ENCODE data around the gene RNF225.
"Not testable (repeated sequence)": the region's sequence is repeated elsewhere in the genome, so short reads cannot be mapped to it uniquely, and the experiment has no call there.

Gene RNF225

GRCh38 chr19:58395220-58395978 lies at the start of gene RNF225:
RNF225 (plus strand) TSS chr19:58395656; CDS start chr19:58396090, 434 bp downstream.
- DNase-seq, result no peak

DNA sequence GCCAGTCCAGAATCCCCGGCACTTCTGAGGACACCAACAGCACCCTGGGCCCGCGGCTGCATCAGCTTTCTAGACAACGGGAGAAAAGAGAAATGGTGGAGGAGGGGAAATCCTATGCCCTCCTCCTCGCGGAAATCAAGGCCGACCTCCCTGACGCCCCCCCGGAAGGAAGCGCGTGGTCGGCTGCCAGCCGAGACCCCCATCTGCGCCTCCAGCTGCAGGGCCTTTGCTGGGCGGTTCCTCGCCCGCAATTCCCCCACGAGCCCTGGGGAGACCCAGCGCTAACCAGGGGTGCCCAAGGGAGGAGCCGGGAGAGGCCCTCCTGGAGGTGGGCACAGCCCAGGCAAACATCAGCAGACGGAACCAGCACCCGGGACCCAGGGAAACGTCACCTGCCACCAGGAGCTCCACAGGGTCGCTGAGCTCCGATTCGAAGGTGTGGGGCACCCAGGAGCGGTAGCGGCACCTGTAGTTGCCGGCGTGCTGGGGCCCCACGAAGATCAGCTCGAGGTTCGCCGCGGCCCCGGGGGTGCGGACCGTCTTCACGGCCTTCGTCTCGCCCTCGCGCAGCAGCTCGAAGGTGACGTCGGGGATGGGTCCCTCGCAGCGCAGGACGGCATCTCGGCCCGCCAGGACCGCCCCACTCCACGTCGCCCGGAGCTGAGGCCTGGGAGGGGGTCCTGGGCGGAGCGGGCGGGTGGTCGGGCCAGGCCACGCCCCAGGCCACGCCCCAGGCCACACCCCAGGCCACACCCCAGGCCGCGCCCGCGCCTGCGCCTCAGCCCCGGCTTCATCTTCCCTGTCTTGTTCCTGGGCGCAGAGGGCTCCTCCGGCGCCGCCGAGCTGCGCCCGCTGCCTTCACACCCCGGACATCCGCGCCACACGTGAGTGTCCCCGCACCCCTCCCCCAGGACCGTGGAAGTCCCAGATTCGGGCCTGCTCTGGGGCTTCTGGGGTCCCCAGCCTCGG lies 48.2 kb upstream of the RNF225 start:
- peak; percentile 73 for DNase-seq

GRCh38 chr19:58348080-58348479 lies 47.4 kb upstream of the RNF225 start:
- not testable (repeated sequence) for DNase-seq

DNA sequence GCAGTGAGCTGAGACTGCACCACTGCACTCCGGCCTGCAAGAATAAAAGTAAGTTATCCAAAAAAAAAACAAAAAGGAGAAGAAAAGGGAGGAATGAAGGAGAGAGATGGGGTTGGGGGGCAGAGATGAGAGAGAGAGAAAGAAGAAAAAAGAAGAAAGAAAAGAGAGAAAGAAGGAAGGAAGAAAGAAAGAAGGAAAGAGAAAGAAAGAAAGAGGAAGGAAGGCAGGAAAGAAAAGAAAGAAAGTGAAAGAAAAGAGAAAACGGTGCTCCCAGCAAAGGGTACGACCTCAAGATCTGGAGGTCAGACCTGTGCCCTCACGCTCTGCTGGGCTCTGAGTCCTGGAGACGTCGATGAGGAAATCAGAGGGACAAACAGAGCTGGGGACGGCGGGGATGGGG lies 45.9 kb upstream of the RNF225 start:
- no peak for DNase-seq

- no peak for DNase-seq
Observed at GRCh38 chr19:58350001-58350861, 45.2 kb upstream of the RNF225 start.

DNA sequence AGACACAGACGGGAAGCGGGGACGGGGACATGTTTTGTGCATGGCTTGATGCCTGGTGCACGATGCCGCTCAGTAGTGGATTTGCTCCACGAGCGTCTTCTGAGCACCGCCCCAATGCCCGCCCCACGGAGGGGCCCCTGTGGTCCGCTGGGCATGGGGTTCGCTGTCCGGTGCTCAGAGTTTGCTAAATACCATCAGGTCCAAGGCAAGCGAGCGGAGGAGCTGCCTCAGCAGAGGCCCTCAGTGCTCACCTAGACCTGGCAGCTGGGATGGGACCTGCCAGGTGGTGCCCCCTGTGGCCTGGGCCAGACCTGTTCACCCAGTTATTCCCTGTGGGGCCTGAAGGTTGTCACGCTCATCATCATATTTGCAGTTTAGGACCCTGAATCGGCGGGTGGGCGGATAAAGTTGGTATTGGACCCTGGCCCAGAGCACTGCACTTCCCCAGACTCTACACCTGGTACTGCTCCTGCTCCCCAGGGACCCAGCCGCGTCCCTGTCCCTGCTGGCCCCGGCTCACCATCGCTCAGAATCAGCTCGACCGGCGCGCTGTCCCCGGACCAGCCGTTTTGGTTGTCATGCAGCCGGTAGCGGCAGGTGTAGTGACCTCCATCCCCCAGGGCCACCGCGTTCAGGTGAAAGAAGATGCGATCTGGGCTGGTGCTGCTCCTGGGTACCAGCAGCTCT lies 44.4 kb upstream of the RNF225 start:
- no peak for DNase-seq

DNA sequence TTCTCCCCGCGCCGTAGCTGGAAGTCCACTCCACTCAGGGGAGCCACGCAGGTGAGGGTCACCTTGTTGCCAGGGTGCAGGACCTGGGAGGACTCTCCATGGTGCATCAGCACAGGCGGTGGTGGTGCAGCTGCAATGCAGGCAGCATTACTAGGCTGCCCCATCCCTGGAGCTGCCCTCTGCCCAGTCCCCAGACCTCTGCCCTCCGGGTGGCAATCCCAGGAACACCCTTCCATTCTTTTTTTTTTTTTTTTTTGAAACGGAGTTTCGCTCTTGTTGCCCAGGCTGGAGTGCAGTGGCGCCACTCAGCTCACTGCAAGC lies 43.9 kb upstream of the RNF225 start:
- no peak for DNase-seq

DNA sequence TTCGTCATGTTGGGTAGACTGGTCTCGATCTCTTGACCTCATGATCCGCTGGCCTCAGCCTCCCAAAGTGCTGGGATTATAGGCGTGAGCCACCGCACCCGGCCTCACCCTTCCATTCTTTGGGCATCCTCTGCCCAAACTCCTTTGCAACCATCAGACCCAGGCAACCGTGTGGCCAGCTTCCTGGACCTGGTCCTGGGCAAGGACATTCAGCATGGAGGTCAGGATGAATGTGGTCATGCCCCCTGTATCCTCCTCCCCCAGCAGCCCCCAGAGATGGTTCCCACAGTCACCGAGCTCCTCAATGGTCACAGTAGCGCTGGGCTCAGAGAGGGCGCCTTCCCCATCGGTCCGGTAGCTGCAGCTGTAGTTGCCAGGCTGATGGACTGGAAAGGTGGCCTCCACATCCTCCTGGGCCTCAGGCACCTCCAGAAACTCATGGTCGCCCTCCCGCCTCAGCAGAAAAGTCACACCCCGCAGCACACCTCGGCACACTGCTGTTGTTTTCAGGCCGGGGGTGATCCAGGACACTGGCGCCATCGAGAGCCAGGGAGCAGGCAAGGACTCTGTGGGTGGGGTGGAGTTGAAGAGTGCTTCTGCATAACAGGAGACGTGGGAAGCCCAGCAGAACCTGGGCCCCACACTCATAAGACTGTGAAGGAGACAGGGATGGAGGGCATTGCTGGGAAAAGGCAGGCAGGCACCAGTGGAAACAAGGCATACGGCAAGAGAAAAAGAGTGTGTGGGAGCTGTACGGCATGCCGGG lies 43.3 kb upstream of the RNF225 start:
- no peak for DNase-seq

- DNase-seq, result peak; percentile 30
Observed at GRCh38 chr19:58352760-58353671, 42.4 kb upstream of the RNF225 start, which contains the start of gene A1BG. A1BG (minus strand) TSS chr19:58353492; CDS start chr19:58353437, 55 bp downstream.

DNA sequence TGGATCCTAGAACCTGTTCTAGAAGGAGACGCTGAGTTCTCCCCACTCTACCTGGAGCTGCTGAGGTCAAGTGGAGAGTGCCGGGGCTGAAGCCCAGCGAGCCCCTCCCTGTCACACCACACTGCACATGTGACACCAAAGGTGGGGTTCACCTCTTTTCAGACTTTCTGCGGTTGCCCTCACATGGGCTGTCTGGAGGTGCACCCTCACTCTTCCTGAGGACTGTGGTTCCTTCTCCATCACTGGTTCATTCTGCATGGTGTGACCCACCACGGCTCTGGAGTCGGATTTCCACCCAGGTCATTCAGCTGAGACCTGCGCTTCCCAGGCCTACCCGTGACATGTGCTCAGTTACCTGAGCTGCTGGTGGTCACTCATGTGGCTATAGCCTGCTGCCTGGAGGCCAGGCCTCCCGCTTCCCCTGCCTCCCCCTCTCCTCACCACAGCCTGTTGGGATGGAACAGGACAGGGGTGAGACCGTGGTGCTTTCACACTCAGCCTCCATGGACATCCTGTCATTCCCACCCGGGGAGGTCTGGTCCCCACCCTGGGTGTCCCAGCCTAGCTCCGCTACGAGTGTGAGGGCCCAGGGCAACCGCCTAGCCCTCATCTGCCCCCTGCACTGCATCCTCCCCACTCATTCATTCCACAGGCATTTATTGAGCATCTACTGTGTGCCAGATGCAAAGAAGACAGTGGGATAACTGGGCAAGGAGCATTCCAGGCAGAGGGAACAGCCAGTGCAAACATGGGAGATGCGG lies 41.6 kb upstream of the RNF225 start:
- DNase-seq, result peak; percentile 32

DNA sequence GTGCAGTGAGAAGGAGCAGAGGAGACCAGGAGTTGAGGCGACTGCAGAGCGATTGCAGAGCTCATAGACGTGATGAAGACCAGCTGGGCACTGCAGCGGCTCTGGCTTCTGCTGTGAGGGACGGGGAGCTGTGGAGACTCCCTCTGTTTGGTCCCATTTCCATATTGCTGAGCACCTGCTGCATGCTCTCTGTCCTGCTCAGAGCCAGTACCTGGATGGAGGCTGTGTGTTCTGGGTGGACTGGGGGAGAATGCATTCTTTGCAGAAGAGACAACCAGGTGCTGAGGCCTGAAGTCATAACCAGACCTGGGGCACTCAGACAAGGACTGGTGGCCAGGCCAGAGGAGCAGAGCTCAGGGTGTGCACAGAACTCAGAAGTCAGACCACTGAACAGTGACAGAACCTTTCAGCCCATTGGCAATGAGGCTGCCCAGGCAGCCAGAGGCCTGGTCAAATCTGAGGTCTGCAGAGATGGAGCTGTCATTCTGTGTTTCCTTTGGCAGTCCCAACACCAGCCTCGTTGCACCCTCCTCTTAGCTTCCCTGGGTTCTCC lies 40.9 kb upstream of the RNF225 start:
- peak; percentile 28 for DNase-seq

GRCh38 chr19:58355215-58355796 lies 40.1 kb upstream of the RNF225 start:
- no peak for DNase-seq

DNA sequence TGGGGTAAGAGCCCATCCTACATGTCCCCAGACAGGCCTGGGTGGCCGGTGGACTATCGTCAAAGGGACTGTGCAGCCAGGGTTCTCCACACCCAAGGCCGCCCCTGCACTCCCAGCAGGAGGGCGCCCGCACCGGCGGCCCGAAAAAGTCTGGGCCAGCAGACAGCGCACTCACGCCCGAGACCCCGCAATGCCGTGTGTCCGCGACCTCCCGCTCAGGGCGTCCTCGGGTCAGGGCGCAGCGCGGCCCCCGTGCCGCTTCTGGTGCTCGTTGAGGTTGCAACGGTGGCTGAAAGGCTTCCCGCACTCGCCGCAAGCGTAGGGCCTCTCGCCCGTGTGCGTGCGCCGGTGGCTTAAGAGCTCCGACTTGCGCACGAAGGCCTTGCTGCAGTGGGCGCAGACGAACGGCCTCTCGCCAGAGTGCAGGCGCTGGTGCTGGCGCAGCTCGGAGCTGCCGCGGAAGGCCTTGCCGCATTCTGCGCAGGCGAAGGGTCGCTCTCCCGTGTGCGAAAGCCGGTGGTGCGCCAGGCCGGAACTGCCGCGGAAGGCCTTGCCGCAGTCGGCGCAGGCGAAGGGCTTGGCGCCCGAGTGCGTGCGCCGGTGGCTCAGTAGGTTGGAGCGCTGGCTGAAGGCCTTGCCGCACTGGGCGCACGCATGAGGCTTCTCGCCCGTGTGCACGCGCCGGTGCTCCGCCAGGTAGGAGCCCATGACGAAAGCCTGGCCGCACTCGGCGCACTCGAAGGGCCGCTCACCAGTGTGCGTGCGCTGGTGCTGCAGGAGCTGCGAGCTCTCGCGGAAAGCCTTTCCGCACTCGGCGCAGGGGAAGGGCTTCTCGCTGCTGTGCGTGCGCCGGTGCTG lies 39.3 kb upstream of the RNF225 start:
- peak; percentile 59 for DNase-seq

- peak; percentile 65 for DNase-seq
Observed at GRCh38 chr19:58356766-58357480, 38.5 kb upstream of the RNF225 start.

- DNase-seq, result no peak
Observed at GRCh38 chr19:58357481-58358145, 37.8 kb upstream of the RNF225 start.

- no peak for DNase-seq
Observed at GRCh38 chr19:58361900-58362271, 33.6 kb upstream of the RNF225 start.

Data from right forelimb (tissue), 1 donor.